Adrenal gland (tissue), 5 donors: ENCODE results near the gene UST.

Experiments used
- POLR2A ChIP-seq, 2 donors: fragments of 450-650 bp; IDR thresholded peaks; one replicate each; pipeline ENCODE4 v1.6.1; 2017; ENCODE audit warnings: antibody characterized with exemption in 2 of 2, mild to moderate bottlenecking in 2 of 2, moderate library complexity in 1 of 2
- TF ChIP-seq, protein P1 (sequence below), 6 experiments: fragments of 450-650 bp in 4 of 6; fragments of 200-600 bp in 2 of 6; sonication (generic) in 1 of 6; IDR thresholded peaks; 1 replicate in 5 of 6; 2 replicates in 1 of 6; pipeline versions ENCODE4 v1.5.1 to v1.8.0; 2016 to 2021; ENCODE audit warnings: antibody characterized with exemption in 6 of 6, mild to moderate bottlenecking in 2 of 6, moderate library complexity in 1 of 6
- donor health status: DM: no; HTN: no; CAD: no.

GRCh38 chr6:148996815-148997214 lies 250.0 kb downstream of the UST start:
- TF ChIP-seq, protein P1, sequence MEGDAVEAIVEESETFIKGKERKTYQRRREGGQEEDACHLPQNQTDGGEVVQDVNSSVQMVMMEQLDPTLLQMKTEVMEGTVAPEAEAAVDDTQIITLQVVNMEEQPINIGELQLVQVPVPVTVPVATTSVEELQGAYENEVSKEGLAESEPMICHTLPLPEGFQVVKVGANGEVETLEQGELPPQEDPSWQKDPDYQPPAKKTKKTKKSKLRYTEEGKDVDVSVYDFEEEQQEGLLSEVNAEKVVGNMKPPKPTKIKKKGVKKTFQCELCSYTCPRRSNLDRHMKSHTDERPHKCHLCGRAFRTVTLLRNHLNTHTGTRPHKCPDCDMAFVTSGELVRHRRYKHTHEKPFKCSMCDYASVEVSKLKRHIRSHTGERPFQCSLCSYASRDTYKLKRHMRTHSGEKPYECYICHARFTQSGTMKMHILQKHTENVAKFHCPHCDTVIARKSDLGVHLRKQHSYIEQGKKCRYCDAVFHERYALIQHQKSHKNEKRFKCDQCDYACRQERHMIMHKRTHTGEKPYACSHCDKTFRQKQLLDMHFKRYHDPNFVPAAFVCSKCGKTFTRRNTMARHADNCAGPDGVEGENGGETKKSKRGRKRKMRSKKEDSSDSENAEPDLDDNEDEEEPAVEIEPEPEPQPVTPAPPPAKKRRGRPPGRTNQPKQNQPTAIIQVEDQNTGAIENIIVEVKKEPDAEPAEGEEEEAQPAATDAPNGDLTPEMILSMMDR (IDR thresholded peaks at IDR 0.05), result no peak
- TF ChIP-seq POLR2A (IDR thresholded peaks at IDR 0.05), result no peak
